IMR-90 (cell line): Measurements from ENCODE around the gene NXPH2. TPM values are rescaled to one million over a fixed set of nuclear protein-coding genes. Genes with fewer than 3 reads are reported as not detected.
"Not testable (repeated sequence)": the region's sequence is repeated elsewhere in the genome, so short reads cannot be mapped to it uniquely, and the experiment has no call there.

Experiments used
- ATAC-seq: fragments of 200-7000 bp; cut with Tn5 transposase; 2 replicates; pipeline ENCODE4 v1.9.1; 2020; ENCODE audit warnings: low read depth, mild to moderate bottlenecking, moderate library complexity
- BruUV-seq: library from RNA; stranded (reverse); fragments of 400-500 nt; replicated peaks from 2 replicates; lab custom pipeline; 2021; lab: Mats Ljungman, UMichigan
- CTCF ChIA-PET: fragments of 300-600 bp; formaldehyde crosslinking; extraction: SDS; loops from one replicate; lab custom pipeline; 2021; ENCODE audit warnings: antibody characterized with exemption; lab: Yijun Ruan, JAX
- POLR2A ChIA-PET: fragments of 300-600 bp; sonication (Branson Sonifier 250); formaldehyde crosslinking; loops from one replicate; lab custom pipeline; 2022; ENCODE audit warnings: antibody characterized with exemption; ENCODE audit not compliant: unreplicated experiment; lab: Charles Lee
- DNase-seq: peaks from one replicate; pipeline ENCODE4 v3.0.0; 2013
- H2AFZ ChIP-seq: replicated peaks from 2 replicates; pipeline ENCODE3; 2013; ENCODE audit warnings: low read length, mild to moderate bottlenecking; ENCODE audit not compliant: poor library complexity
- H2AK5ac ChIP-seq: 2 replicates; pipeline ENCODE4 v1.6.1; 2013; ENCODE audit warnings: low read depth, low read length, inconsistent platforms
- H2AK9ac ChIP-seq: replicated peaks from 2 replicates; pipeline ENCODE3; 2013; ENCODE audit warnings: mild to moderate bottlenecking, low read depth, low read length, moderate library complexity; ENCODE audit not compliant: poor library complexity
- H2BK120ac ChIP-seq: 2 replicates; pipeline ENCODE4 v1.6.1; 2013; ENCODE audit warnings: low read depth, low read length, inconsistent platforms
- H2BK15ac ChIP-seq: 3 replicates; pipeline ENCODE4 v1.6.1; 2013; ENCODE audit warnings: low read depth, low read length, inconsistent platforms
- H2BK20ac ChIP-seq: 2 replicates; pipeline ENCODE4 v1.6.1; 2013; ENCODE audit warnings: low read depth, mild to moderate bottlenecking, inconsistent platforms, low read length, moderate library complexity
- H2BK5ac ChIP-seq: 2 replicates; pipeline ENCODE4 v1.6.1; 2013; ENCODE audit warnings: mild to moderate bottlenecking, low read depth, low read length, inconsistent platforms; ENCODE audit not compliant: poor library complexity, severe bottlenecking
- H3K14ac ChIP-seq: replicated peaks from 2 replicates; pipeline ENCODE4 v1.6.1; 2013; ENCODE audit warnings: low read depth, low read length, inconsistent platforms
- H3K18ac ChIP-seq: 2 replicates; pipeline ENCODE4 v1.6.1; 2013; ENCODE audit warnings: low read depth, low read length, control low read depth
- H3K23ac ChIP-seq: 2 replicates; pipeline ENCODE4 v1.6.1; 2013; ENCODE audit warnings: low read depth, low read length, inconsistent platforms
- H3K27ac ChIP-seq: 2 replicates; pipeline ENCODE4 v1.5.1; 2013; ENCODE audit warnings: mild to moderate bottlenecking, control low read depth, low read length; ENCODE audit not compliant: insufficient read depth
- H3K27me3 ChIP-seq: 2 replicates; pipeline ENCODE4 v1.6.1; 2013; ENCODE audit warnings: low read length; ENCODE audit not compliant: control insufficient read depth, insufficient read depth
- H3K36me3 ChIP-seq: 2 replicates; pipeline ENCODE4 v1.6.1; 2013; ENCODE audit warnings: low read length, mixed read lengths; ENCODE audit not compliant: control insufficient read depth, insufficient read depth
- H3K4ac ChIP-seq: 2 replicates; pipeline ENCODE4 v1.6.1; 2013; ENCODE audit warnings: low read depth, low read length, inconsistent platforms
- H3K4me1 ChIP-seq: 2 replicates; pipeline ENCODE4 v1.6.1; 2013; ENCODE audit warnings: low read length, mixed read lengths; ENCODE audit not compliant: control insufficient read depth, insufficient read depth
- H3K4me2 ChIP-seq: 2 replicates; pipeline ENCODE4 v1.6.1; 2013; ENCODE audit warnings: low read depth, mild to moderate bottlenecking, control low read depth, low read length, moderate library complexity
- H3K4me3 ChIP-seq: 2 replicates; pipeline ENCODE4 v1.5.1; 2013; ENCODE audit warnings: low read depth, mild to moderate bottlenecking, control low read depth, low read length, moderate library complexity; ENCODE audit not compliant: insufficient read depth
- H3K56ac ChIP-seq: 2 replicates; pipeline ENCODE4 v1.6.1; 2013; ENCODE audit warnings: low read length, inconsistent platforms; ENCODE audit not compliant: insufficient read depth; ENCODE audit errors: extremely low read depth
- H3K79me1 ChIP-seq, 2 experiments: 2 replicates each; pipeline ENCODE4 v1.6.1; 2013; ENCODE audit warnings: low read length in 2 of 2, inconsistent platforms in 1 of 2, low read depth in 1 of 2
- H3K9ac ChIP-seq: 2 replicates; pipeline ENCODE4 v1.6.1; 2013; ENCODE audit warnings: low read depth, low read length, control low read depth
- H3K9me1 ChIP-seq: 2 replicates; pipeline ENCODE4 v1.6.1; 2013; ENCODE audit warnings: low read length, inconsistent platforms; ENCODE audit not compliant: insufficient read depth
- H3K9me3 ChIP-seq: 2 replicates; pipeline ENCODE4 v1.6.1; 2013; ENCODE audit warnings: low read length; ENCODE audit not compliant: control insufficient read depth, insufficient read depth
- H4K20me1 ChIP-seq: 2 replicates; pipeline ENCODE4 v1.6.1; 2013; ENCODE audit warnings: low read length, inconsistent platforms; ENCODE audit not compliant: insufficient read depth
- H4K5ac ChIP-seq: 2 replicates; pipeline ENCODE4 v1.6.1; 2013; ENCODE audit warnings: mild to moderate bottlenecking, low read depth, low read length, control low read depth
- H4K8ac ChIP-seq, 2 experiments: 2 replicates each; pipeline ENCODE4 v1.6.1; 2013; ENCODE audit warnings: low read depth in 2 of 2, low read length in 2 of 2, control low read depth in 1 of 2, inconsistent platforms in 1 of 2
- H4K91ac ChIP-seq: 2 replicates; pipeline ENCODE4 v1.6.1; 2013; ENCODE audit warnings: low read depth, low read length, inconsistent platforms; ENCODE audit not compliant: insufficient read depth
- CEBPB ChIP-seq: IDR thresholded peaks from 2 replicates; pipeline ENCODE4 v1.6.1; 2012; ENCODE audit warnings: low read depth, low read length, improper control_type of control experiment
- MAFK ChIP-seq: IDR thresholded peaks from 2 replicates; pipeline ENCODE4 v1.6.1; 2012; ENCODE audit warnings: low read depth, low read length, improper control_type of control experiment
- MAZ ChIP-seq: IDR thresholded peaks from 2 replicates; pipeline ENCODE4 v1.6.1; 2012; ENCODE audit warnings: low read depth, mild to moderate bottlenecking, low read length, improper control_type of control experiment, moderate library complexity, borderline replicate concordance
- MXI1 ChIP-seq: IDR thresholded peaks from 2 replicates; pipeline ENCODE4 v1.6.1; 2012; ENCODE audit warnings: low read depth, mild to moderate bottlenecking, low read length, moderate library complexity, borderline replicate concordance
- NFE2L2 ChIP-seq: fragments of 150-350 bp; IDR thresholded peaks from 2 replicates; pipeline ENCODE4 v1.6.1; 2016; ENCODE audit warnings: low read depth, mild to moderate bottlenecking, low read length
- POLR2A ChIP-seq: IDR thresholded peaks from 2 replicates; pipeline ENCODE4 v1.6.1; 2012; ENCODE audit warnings: mild to moderate bottlenecking, low read depth, low read length
- RCOR1 ChIP-seq: IDR thresholded peaks from 2 replicates; pipeline ENCODE4 v1.6.1; 2012; ENCODE audit warnings: mild to moderate bottlenecking, low read length, improper control_type of control experiment; ENCODE audit not compliant: insufficient replicate concordance
- RFX5 ChIP-seq: IDR thresholded peaks from 2 replicates; pipeline ENCODE4 v1.8.0; 2012; ENCODE audit warnings: low read depth, mild to moderate bottlenecking, low read length, moderate library complexity
- SMC3 ChIP-seq: fragments of 150-350 bp; IDR thresholded peaks from 2 replicates; pipeline ENCODE4 v1.6.1; 2016; ENCODE audit warnings: low read depth, mild to moderate bottlenecking, antibody characterized with exemption, low read length, moderate library complexity
- USF2 ChIP-seq: fragments of 150-350 bp; IDR thresholded peaks from 2 replicates; pipeline ENCODE4 v1.6.1; 2017; ENCODE audit warnings: mild to moderate bottlenecking, antibody characterized with exemption, low read length, low read depth
- WGBS, 2 experiments: methylation state at CpG; one replicate each; pipeline versions ENCODE4 v1.1.5 to v1.1.7; 2013; ENCODE audit warnings: missing lambda C conversion rate in 2 of 2; ENCODE audit not compliant: insufficient read length in 1 of 2; ENCODE audit errors: extremely low coverage in 2 of 2; 5-methylcytosine and 5-hydroxymethylcytosine counted together
- dilution Hi-C: fragments of 300-500 bp; cut with HindIII; formaldehyde crosslinking; loops from one replicate; pipeline ENCODE4 v1.14.3; 2018; ENCODE audit warnings: low sequenced_read_pairs; ENCODE audit not compliant: unreplicated experiment
- in situ Hi-C: fragments of 300-500 bp; cut with MboI; formaldehyde crosslinking; loops from 3 replicates; pipeline ENCODE4 v1.14.3; 2019; ENCODE audit warnings: low sequenced_read_pairs, inconsistent platforms, mixed read lengths
- intact Hi-C: fragments of 100-400 bp; cut with micrococcal nuclease; formaldehyde crosslinking; loops from 2 replicates; pipeline ENCODE4 v1.10.0; 2022
- polyA plus RNA-seq, 3 experiments: library from polyadenylated mRNA; depleted of rRNA; stranded (reverse); fragments of >200 nt; gene quantifications; 2 replicates each; pipeline ENCODE4 v1.2.3, GENCODE V29; 2012; ENCODE audit warnings: low replicate concordance in 1 of 3
- total RNA-seq: library from RNA; depleted of rRNA; stranded (reverse); fragments of >200 nt; gene quantifications from 2 replicates; pipeline ENCODE4 v1.2.3, GENCODE V29; 2012

NXPH2 gene
- total and polyA plus RNA-seq, 2 of the 4 experiments (the other 2 are of a cell fraction): not detected

DNA sequence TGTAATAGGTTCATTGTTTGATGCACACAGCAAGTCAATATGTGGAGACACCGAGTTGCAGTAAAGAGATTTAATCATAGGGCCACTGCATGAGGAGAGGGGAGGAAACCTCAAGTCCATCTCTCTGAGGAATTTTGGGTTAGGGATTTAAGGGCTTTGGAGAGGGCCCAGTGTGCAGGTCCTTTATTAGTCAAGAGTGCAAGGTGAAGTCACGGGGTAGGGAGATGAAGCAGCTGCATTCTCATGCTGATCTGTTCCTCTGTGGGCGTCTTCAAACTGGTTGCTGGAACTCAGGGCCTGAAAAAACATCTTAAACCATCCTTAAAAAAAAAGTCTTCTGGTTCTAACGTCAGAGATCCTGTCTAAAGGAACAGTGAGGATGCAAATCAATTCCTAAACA lies 131.6 kb downstream of the NXPH2 start:
- Histone ChIP-seq H2BK5ac (no peak overlapping the region), H4K8ac (no peak overlapping the region), H4K91ac (no peak overlapping the region), H3K4me2 (no peak overlapping the region), H2AK5ac (no peak overlapping the region), H3K4me1 (no peaks in the 10 kb centered on the region), H3K4ac (no peak overlapping the region), H2BK20ac (no peak overlapping the region), H2BK15ac (no peak overlapping the region), H3K79me1 (no peaks in the 10 kb centered on the region), H3K36me3 (no peaks in the 10 kb centered on the region), H4K20me1 (no peaks in the 10 kb centered on the region), H3K18ac (no peak overlapping the region), H3K4me3 (no peak overlapping the region), H4K5ac (no peak overlapping the region), H2AFZ (no peak overlapping the region), H2BK120ac (no peak overlapping the region), H3K23ac (no peak overlapping the region), H3K14ac (no peak overlapping the region), H2AK9ac (no peak overlapping the region), H3K56ac (no peak overlapping the region), H3K9ac (no peak overlapping the region), H3K9me3 (no peaks in the 10 kb centered on the region), H3K9me1 (no peaks in the 10 kb centered on the region), H3K27me3 (no peaks in the 10 kb centered on the region), H3K27ac (no peak overlapping the region)
- intact Hi-C loops: no loop called here
- CTCF ChIA-PET: no interaction called here
- dilution Hi-C loops: no loop called here
- in situ Hi-C loops: no loop called here
- POLR2A ChIA-PET: no interaction called here
- no peak for DNase-seq
- no peak for ATAC-seq
- no CpG with 5 or more reads among the region's 4 CpGs for WGBS, 2 experiments
- no TSS peak for BruUV-seq
- TF ChIP-seq MAZ: no peak
- no peak for TF ChIP-seq USF2
- no peak for TF ChIP-seq NFE2L2
- TF ChIP-seq MXI1: no peak
- no peak for TF ChIP-seq POLR2A
- no peak for TF ChIP-seq SMC3
- no peak for TF ChIP-seq RFX5
- TF ChIP-seq MAFK: no peak
- no peak for TF ChIP-seq CEBPB
- TF ChIP-seq RCOR1: no peak

DNA sequence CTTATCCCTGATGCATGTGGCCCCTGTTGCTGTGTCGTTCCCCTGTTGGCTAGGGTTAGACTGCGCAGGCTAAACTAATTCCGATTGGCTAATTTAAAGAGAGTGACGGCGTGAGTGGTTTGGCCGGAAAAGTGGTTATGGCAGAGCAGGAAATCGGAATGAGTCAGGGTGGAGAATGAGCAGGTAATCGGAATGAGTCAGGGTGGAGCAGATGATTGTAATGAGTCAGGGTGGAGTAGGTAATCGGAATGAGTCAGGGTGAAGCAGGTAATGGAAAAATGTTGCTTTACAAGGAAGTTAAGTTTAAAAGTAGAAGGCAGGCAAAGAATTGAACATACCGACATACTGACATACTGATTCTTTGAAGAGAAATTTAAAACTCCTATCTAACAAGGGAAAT lies 135.4 kb downstream of the NXPH2 start:
- H3K9me3 ChIP-seq, H2BK120ac ChIP-seq, CTCF ChIA-PET, H3K79me1 ChIP-seq, H4K8ac ChIP-seq, H3K4ac ChIP-seq, DNase-seq, H3K4me2 ChIP-seq, BruUV-seq, H3K27ac ChIP-seq, in situ Hi-C loops, H3K23ac ChIP-seq, H3K4me3 ChIP-seq, dilution Hi-C loops, H3K9me1 ChIP-seq, H3K9ac ChIP-seq, H2BK5ac ChIP-seq, H3K56ac ChIP-seq, POLR2A ChIA-PET, H4K5ac ChIP-seq, H2AK5ac ChIP-seq, H3K18ac ChIP-seq, ATAC-seq, H3K36me3 ChIP-seq, intact Hi-C loops, H2AFZ ChIP-seq, H2BK20ac ChIP-seq, H2AK9ac ChIP-seq, H4K20me1 ChIP-seq, H4K91ac ChIP-seq, H3K14ac ChIP-seq, H2BK15ac ChIP-seq, H3K27me3 ChIP-seq, H3K4me1 ChIP-seq: not testable (repeated sequence)
- WGBS, 2 experiments: 93% methylated on average over 5 of the region's 10 CpGs; no CpG with 5 or more reads in 1 of the 2 experiments
